Activated B cell treated with CpG ODN at 0.5 μM for 24 hours (primary cell): ENCODE measurements around the gene PFKFB1. TPM values are rescaled to one million over a fixed set of nuclear protein-coding genes. Genes with fewer than 3 reads are reported as not detected.

Experiments
- ATAC-seq: fragments of 200-7000 bp; cut with Tn5 transposase; one replicate; pipeline ENCODE4 v1.10.0; 2021; ENCODE audit warnings: low read depth, mild to moderate bottlenecking, moderate library complexity
- CTCF ChIA-PET: fragments of 350-600 bp; sonication (Branson Sonifier 250); formaldehyde crosslinking; loops from one replicate; lab custom pipeline; 2021; ENCODE audit warnings: antibody characterized with exemption; lab: Charles Lee
- POLR2A ChIA-PET: fragments of 350-600 bp; sonication (Branson Sonifier 250); formaldehyde crosslinking; loops from one replicate; lab custom pipeline; 2021; ENCODE audit warnings: antibody characterized with exemption; lab: Charles Lee
- DNase-seq: peaks from one replicate; pipeline ENCODE4 v3.0.0; 2022
- H3K27ac Mint-ChIP-seq: one replicate; pipeline ENCODE4 v1.8.0; 2020; ENCODE audit warnings: mixed read lengths
- H3K27me3 Mint-ChIP-seq: one replicate; pipeline ENCODE4 v1.8.0; 2021; ENCODE audit warnings: mixed read lengths
- H3K36me3 Mint-ChIP-seq: one replicate; pipeline ENCODE4 v1.8.0; 2021; ENCODE audit warnings: low read depth, mixed read lengths
- H3K4me1 Mint-ChIP-seq: one replicate; pipeline ENCODE4 v1.8.0; 2021; ENCODE audit warnings: mixed read lengths
- H3K4me3 Mint-ChIP-seq: one replicate; pipeline ENCODE4 v1.8.0; 2020; ENCODE audit warnings: mild to moderate bottlenecking, mixed read lengths
- H3K9me3 Mint-ChIP-seq: one replicate; pipeline ENCODE4 v1.8.0; 2020; ENCODE audit warnings: mixed read lengths
- intact Hi-C: fragments of 100-400 bp; cut with micrococcal nuclease; formaldehyde crosslinking; loops from one replicate; pipeline ENCODE4 v1.15.1; 2024
- total RNA-seq: library from RNA; stranded (reverse); gene quantifications from 2 replicates; pipeline ENCODE4 v1.2.3, GENCODE V29; 2022
- TF ChIP-seq, protein P1 (sequence below): fragments of 200-600 bp; IDR thresholded peaks from one replicate; pipeline ENCODE4 v1.8.0; 2022; ENCODE audit warnings: antibody characterized with exemption, mild to moderate bottlenecking

PFKFB1 gene
- total RNA-seq, 1 donor from 2014 or later = 0.73 TPM

DNA sequence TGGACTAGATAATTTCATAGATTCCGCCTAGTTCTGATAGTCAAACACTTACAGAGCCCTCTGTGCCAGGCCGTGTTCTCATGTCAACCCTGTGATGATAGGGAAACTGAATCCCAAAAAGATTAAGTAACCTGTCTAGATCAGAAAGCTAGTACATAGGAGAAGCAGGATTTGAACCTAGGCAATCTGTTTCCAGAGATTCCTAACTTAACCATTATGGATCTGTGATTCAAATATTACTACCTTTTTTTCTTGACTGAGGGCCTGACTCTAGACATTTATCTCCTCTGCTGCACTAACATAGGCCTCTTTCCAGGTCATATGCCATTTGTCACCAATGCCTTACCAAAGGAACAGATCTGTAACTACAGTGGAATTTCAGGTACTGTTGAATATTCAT lies 35.3 kb upstream of the PFKFB1 start:
- Mint-ChIP-seq H3K4me1 (no peaks in the 10 kb centered on the region), H3K27ac (no peak overlapping the region), H3K4me3 (no peak overlapping the region), H3K9me3 (no peaks in the 10 kb centered on the region), H3K36me3 (no peaks in the 10 kb centered on the region), H3K27me3 (no peaks in the 10 kb centered on the region)
- TF ChIP-seq, protein P1, sequence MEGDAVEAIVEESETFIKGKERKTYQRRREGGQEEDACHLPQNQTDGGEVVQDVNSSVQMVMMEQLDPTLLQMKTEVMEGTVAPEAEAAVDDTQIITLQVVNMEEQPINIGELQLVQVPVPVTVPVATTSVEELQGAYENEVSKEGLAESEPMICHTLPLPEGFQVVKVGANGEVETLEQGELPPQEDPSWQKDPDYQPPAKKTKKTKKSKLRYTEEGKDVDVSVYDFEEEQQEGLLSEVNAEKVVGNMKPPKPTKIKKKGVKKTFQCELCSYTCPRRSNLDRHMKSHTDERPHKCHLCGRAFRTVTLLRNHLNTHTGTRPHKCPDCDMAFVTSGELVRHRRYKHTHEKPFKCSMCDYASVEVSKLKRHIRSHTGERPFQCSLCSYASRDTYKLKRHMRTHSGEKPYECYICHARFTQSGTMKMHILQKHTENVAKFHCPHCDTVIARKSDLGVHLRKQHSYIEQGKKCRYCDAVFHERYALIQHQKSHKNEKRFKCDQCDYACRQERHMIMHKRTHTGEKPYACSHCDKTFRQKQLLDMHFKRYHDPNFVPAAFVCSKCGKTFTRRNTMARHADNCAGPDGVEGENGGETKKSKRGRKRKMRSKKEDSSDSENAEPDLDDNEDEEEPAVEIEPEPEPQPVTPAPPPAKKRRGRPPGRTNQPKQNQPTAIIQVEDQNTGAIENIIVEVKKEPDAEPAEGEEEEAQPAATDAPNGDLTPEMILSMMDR = no peak
- CTCF ChIA-PET = no interaction called here
- DNase-seq (no peak), ATAC-seq (no peak)
- intact Hi-C loops = no loop called here
- POLR2A ChIA-PET = no interaction called here

DNA sequence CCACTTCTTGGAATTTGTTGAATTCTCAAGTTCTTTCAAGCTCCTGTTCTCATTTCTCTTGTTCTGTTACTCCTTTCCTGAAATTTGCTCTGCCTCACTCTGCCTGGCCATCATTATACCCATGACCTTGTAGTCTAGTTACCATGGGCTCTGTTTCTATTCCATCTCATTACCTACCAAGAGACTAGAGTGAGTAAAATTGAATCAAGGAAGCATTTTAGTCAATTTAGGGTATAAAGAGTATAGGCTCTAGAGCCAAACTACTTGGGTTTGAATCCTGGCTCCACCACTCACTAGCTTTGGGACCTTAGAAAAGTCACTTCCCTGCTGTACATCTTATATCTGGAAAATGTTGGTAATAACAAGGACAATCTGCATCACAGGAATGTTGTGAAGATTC lies 34.6 kb upstream of the PFKFB1 start:
- H3K27me3 Mint-ChIP-seq = no peaks in the 10 kb centered on the region

DNA sequence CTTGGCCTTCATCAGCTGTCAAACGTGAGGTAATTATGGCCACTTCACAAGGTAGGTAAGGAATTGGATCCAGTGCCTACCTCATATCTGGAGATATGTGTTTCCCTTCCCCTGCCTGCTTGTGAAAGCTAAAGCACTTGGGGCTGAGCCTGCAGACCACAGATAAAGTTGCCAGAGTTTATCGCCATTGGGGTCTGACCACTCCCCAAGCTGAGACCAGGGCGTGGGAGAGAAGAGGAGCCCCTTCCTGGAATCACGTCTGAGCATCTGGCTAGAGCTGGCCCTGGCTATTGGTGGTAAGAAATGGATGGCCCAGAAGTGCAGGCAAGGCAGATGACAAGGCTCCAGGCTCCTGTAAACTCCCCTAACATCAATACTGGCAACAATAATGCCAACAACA lies 34.1 kb upstream of the PFKFB1 start:
- Mint-ChIP-seq H3K27me3 (no peaks in the 10 kb centered on the region), H3K4me1 (no peaks in the 10 kb centered on the region), H3K27ac (no peak overlapping the region), H3K9me3 (no peaks in the 10 kb centered on the region), H3K4me3 (no peak overlapping the region), H3K36me3 (no peaks in the 10 kb centered on the region)
- ATAC-seq (no peak), DNase-seq (no peak)
- ChIA-PET CTCF (no interaction called here), POLR2A (no interaction called here)
- TF ChIP-seq, protein P1 = no peak
- intact Hi-C loops = no loop called here

More for the DNA sequence above, 34.6 kb upstream of the PFKFB1 start:
- intact Hi-C loops = no loop called here
- Mint-ChIP-seq H3K9me3 (no peaks in the 10 kb centered on the region), H3K27ac (no peak overlapping the region), H3K36me3 (no peaks in the 10 kb centered on the region), H3K4me1 (no peaks in the 10 kb centered on the region), H3K4me3 (no peak overlapping the region)
- TF ChIP-seq, protein P1 = no peak
- DNase-seq (no peak), ATAC-seq (no peak)
- POLR2A ChIA-PET = interaction anchor here (0.6 kb wide), 1 partner anchor 986 kb away, joined by 3 read pairs; no protein-coding TSS in a partner anchor
- CTCF ChIA-PET = no interaction called here

DNA sequence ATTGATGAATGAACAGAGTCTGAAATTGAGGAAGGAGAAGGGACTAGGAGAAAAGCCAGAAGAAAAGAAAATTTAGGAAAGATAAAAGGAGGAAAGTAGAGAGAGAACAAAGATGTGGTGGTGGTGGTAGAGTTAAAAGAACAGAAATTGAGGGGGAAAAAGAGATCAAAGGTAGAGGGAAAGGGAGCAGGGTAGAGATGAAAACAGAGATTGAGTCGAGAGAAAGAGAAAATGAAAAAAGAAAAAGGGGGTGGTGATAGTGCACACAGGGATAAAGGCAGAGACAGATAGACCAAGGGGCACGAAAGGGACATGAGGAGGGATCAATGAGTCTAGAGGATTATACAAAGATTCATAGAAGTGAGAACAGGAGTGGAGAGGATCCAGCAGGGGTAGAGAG lies 32.9 kb upstream of the PFKFB1 start:
- Mint-ChIP-seq H3K27ac (no peak overlapping the region), H3K9me3 (no peaks in the 10 kb centered on the region), H3K4me3 (no peak overlapping the region), H3K36me3 (no peaks in the 10 kb centered on the region), H3K4me1 (no peaks in the 10 kb centered on the region), H3K27me3 (no peaks in the 10 kb centered on the region)
- ChIA-PET CTCF (no interaction called here), POLR2A (no interaction called here)
- DNase-seq (no peak), ATAC-seq (no peak)
- intact Hi-C loops = no loop called here
- TF ChIP-seq, protein P1 = no peak

DNA sequence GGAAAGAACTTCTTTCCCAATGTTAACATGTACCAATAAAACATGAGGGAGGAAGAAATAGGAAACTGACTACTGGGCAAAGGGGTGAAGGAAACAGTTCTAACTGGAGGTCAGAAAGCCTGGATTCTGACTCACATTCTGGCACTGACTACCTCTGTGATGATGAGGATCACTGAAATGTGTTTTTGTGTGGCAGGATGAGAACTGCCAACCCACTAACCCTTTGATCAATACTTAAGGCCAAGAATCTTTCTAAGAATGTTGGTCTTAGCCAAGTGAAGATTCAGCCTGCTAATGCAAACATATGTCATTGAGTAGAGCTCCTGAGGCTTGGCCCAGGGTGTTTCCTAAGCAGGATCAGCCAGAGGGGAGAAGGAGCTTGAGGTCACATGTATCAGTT lies 32.2 kb upstream of the PFKFB1 start:
- intact Hi-C loops = no loop called here
- TF ChIP-seq, protein P1 = no peak
- no peaks in the 10 kb centered on the region for H3K9me3 Mint-ChIP-seq
- POLR2A ChIA-PET = no interaction called here
- no peaks in the 10 kb centered on the region for H3K27me3 Mint-ChIP-seq
- no peak overlapping the region for H3K4me3 Mint-ChIP-seq
- DNase-seq (no peak), ATAC-seq (no peak)
- H3K36me3 Mint-ChIP-seq = no peaks in the 10 kb centered on the region
- CTCF ChIA-PET = no interaction called here
- H3K4me1 Mint-ChIP-seq = no peaks in the 10 kb centered on the region
- H3K27ac Mint-ChIP-seq = no peak overlapping the region
